Transverse colon (tissue), 3 donors: ENCODE data around the gene BRME1.

ENCODE experiments used
- CTCF ChIP-seq, 5 experiments: fragments of 200-600 bp in 3 of 5; fragments of 450-650 bp in 2 of 5; sonication (generic) in 3 of 5; IDR thresholded peaks; 1 replicate in 2 of 5; 2 replicates in 3 of 5; pipeline ENCODE4 v1.5.1; 2016 to 2017; ENCODE audit warnings: antibody characterized with exemption in 5 of 5, inconsistent platforms in 3 of 5, mild to moderate bottlenecking in 2 of 5, moderate library complexity in 1 of 5
- POLR2A ChIP-seq: fragments of 450-650 bp; IDR thresholded peaks from one replicate; pipeline ENCODE4 v1.6.1; 2016; ENCODE audit warnings: antibody characterized with exemption, mild to moderate bottlenecking, moderate library complexity

- TF ChIP-seq CTCF (IDR thresholded peaks at IDR 0.05) (peak in 1 of 5 experiments; percentile 23), POLR2A (peak; percentile 26)
Measured at GRCh38 chr19:13888281-13888680, 17.6 kb downstream of the BRME1 start.
